Naive thymus-derived CD4-positive, alpha-beta T cell (primary cell): ENCODE data around the gene TMTC2. TPM values are rescaled to one million over a fixed set of nuclear protein-coding genes. Genes with fewer than 3 reads are reported as not detected.

Experiments
- ATAC-seq: fragments of 150-1000 bp; cut with Tn5 transposase; 2 replicates; pipeline ENCODE4 v1.10.0; 2021; ENCODE audit warnings: mild to moderate bottlenecking, moderate library complexity
- CTCF ChIA-PET: fragments of 350-600 bp; sonication (Branson Sonifier 250); formaldehyde crosslinking; loops from one replicate; lab custom pipeline; 2021; ENCODE audit warnings: antibody characterized with exemption; lab: Charles Lee
- POLR2A ChIA-PET: fragments of 350-600 bp; sonication (Branson Sonifier 250); formaldehyde crosslinking; loops from one replicate; lab custom pipeline; 2021; ENCODE audit warnings: antibody characterized with exemption, inconsistent platforms; lab: Charles Lee
- DNase-seq, 9 donors: peaks; one replicate each; pipeline versions ENCODE4 v3.0.0 to v3.0.0-alpha.2; 2020 to 2022; ENCODE audit warnings: mixed read lengths in 1 of 9
- H3K27ac ChIP-seq: one replicate; pipeline ENCODE4 v1.7.0; 2013; ENCODE audit warnings: mild to moderate bottlenecking, low read depth, low read length, moderate library complexity
- H3K27me3 ChIP-seq, 2 donors: one replicate each; pipeline ENCODE4 v1.7.0; 2013; ENCODE audit warnings: low read length in 2 of 2, mild to moderate bottlenecking in 2 of 2, moderate library complexity in 2 of 2; ENCODE audit not compliant: control insufficient read depth in 2 of 2, insufficient read depth in 2 of 2
- H3K36me3 ChIP-seq, 3 experiments: 1 replicate in 2 of 3; 2 replicates in 1 of 3; pipeline ENCODE4 v1.7.0; 2013; ENCODE audit warnings: low read length in 3 of 3, mild to moderate bottlenecking in 3 of 3, moderate library complexity in 1 of 3; ENCODE audit not compliant: insufficient read depth in 3 of 3, control insufficient read depth in 2 of 3
- H3K4me1 ChIP-seq, 2 donors: one replicate each; pipeline ENCODE4 v1.7.0; 2013; ENCODE audit warnings: low read length in 2 of 2, mild to moderate bottlenecking in 2 of 2, moderate library complexity in 1 of 2; ENCODE audit not compliant: control insufficient read depth in 2 of 2, insufficient read depth in 2 of 2
- H3K4me3 ChIP-seq: 2 replicates; pipeline ENCODE4 v1.7.0; 2013; ENCODE audit warnings: mild to moderate bottlenecking, low read length
- H3K9me3 ChIP-seq, 3 experiments: 1 replicate in 2 of 3; 2 replicates in 1 of 3; pipeline ENCODE4 v1.7.0; 2013; ENCODE audit warnings: low read length in 3 of 3; ENCODE audit not compliant: control insufficient read depth in 2 of 3
- H3K27ac Mint-ChIP-seq, 9 donors: one replicate each; pipeline ENCODE4 v1.8.0; 2020 to 2022; ENCODE audit warnings: mixed read lengths in 9 of 9, mild to moderate bottlenecking in 8 of 9, moderate library complexity in 5 of 9, inconsistent platforms in 2 of 9
- H3K27me3 Mint-ChIP-seq, 5 donors: one replicate each; pipeline ENCODE4 v1.8.0; 2021 to 2022; ENCODE audit warnings: mixed read lengths in 5 of 5, mild to moderate bottlenecking in 1 of 5
- H3K36me3 Mint-ChIP-seq, 5 donors: one replicate each; pipeline ENCODE4 v1.8.0; 2020 to 2022; ENCODE audit warnings: mixed read lengths in 5 of 5, mild to moderate bottlenecking in 3 of 5, inconsistent platforms in 1 of 5
- H3K4me1 Mint-ChIP-seq, 7 donors: one replicate each; pipeline ENCODE4 v1.8.0; 2020 to 2022; ENCODE audit warnings: mixed read lengths in 7 of 7, mild to moderate bottlenecking in 3 of 7, inconsistent platforms in 1 of 7
- H3K4me3 Mint-ChIP-seq, 10 donors: one replicate each; pipeline ENCODE4 v1.8.0; 2020 to 2022; ENCODE audit warnings: mild to moderate bottlenecking in 10 of 10, mixed read lengths in 10 of 10, moderate library complexity in 6 of 10, inconsistent platforms in 2 of 10
- H3K9me3 Mint-ChIP-seq, 11 donors: one replicate each; pipeline ENCODE4 v1.8.0; 2020 to 2022; ENCODE audit warnings: mixed read lengths in 11 of 11, mild to moderate bottlenecking in 4 of 11, inconsistent platforms in 1 of 11, moderate library complexity in 1 of 11
- intact Hi-C, 2 donors: fragments of 100-400 bp; cut with micrococcal nuclease; formaldehyde crosslinking; loops; one replicate each; pipeline ENCODE4 v1.15.1; 2023
- polyA plus RNA-seq, 2 donors: library from polyadenylated mRNA; unstranded; fragments of 300-500 nt; fragmentation: Illumina TruSeq; gene quantifications; one replicate each; pipeline ENCODE4 v1.2.3, GENCODE V29; 2021
- total RNA-seq, 6 experiments: library from RNA in 5 of 6; stranded (reverse) in 5 of 6; gene quantifications; 1 replicate in 5 of 6; 2 replicates in 1 of 6; pipeline ENCODE4 v1.2.3 and lab custom pipeline; 2021 to 2026

Gene TMTC2
- total and polyA plus RNA-seq, 7 experiments from 2014 or later, result 3.1 to 11.1 (median 4.7) TPM; not detected in 2

DNA sequence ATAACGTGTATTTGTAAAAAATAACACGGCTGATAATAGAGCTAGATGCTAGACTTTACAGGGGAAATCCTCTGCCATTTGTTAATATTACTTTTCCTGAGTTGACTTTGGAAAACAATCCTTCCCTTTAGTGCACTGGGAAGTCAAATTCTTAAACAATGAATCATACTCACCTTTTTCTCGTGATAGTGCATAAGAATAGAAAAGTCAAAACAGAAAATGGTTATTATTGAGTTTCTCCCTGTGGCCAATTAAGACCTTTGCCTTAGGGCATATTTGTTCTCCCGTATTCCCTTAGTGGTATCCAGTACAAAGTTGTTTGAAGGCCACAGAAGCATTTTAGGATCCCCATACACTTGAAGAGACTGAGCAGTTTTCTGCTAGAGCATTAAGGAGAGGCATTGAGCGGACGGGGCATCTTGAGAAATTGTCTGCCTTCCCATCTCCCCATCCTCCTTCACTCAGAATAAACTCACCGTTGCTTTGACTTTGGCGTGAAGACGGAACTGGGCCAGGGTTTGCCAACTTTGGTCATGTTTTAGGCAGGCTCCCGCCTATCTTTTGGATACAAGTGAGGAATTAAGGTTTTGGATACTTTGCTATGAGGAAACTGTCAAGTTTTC, 171.3 kb downstream of the TMTC2 start:
- Histone ChIP-seq H3K9me3 (no peaks in the 10 kb centered on the region), H3K36me3 (no peaks in the 10 kb centered on the region), H3K4me1 (no peaks in the 10 kb centered on the region), H3K27me3 (no peaks in the 10 kb centered on the region), H3K4me3 (no peak overlapping the region), H3K27ac (no peak overlapping the region)
- ChIA-PET POLR2A (no interaction called here), CTCF (no interaction called here)
- Mint-ChIP-seq H3K36me3 (peaks cover 0 to 17% (median 7%) of the 10 kb centered on the region in 5 donors), H3K9me3 (peaks cover 0 to 2% (median 0%) of the 10 kb centered on the region in 11 donors), H3K27ac (no peak overlapping the region), H3K27me3 (no peaks in the 10 kb centered on the region), H3K4me3 (no peak overlapping the region), H3K4me1 (peaks cover 0 to 2% (median 0%) of the 10 kb centered on the region in 7 donors)
- no peak for ATAC-seq
- DNase-seq, result no peak
- intact Hi-C loops, result no loop called here

- Mint-ChIP-seq H3K27ac (no peak overlapping the region), H3K4me1 (peaks cover 0 to 2% (median 0%) of the 10 kb centered on the region in 7 donors), H3K9me3 (peaks cover 0 to 2% (median 0%) of the 10 kb centered on the region in 11 donors), H3K27me3 (no peaks in the 10 kb centered on the region), H3K36me3 (peaks cover 0 to 20% (median 7%) of the 10 kb centered on the region in 5 donors), H3K4me3 (no peak overlapping the region)
- no peaks in the 10 kb centered on the region for H3K36me3 ChIP-seq
- no peak overlapping the region for H3K4me3 ChIP-seq
- DNase-seq (no peak), ATAC-seq (no peak)
- intact Hi-C loops, result no loop called here
- POLR2A ChIA-PET, result no interaction called here
- H3K27ac ChIP-seq, result no peak overlapping the region
- H3K9me3 ChIP-seq, result no peaks in the 10 kb centered on the region
- H3K4me1 ChIP-seq, result no peaks in the 10 kb centered on the region
- CTCF ChIA-PET, result no interaction called here
- H3K27me3 ChIP-seq, result no peaks in the 10 kb centered on the region
Measured at GRCh38 chr12:82858534-82858917, 171.8 kb downstream of the TMTC2 start.

DNA sequence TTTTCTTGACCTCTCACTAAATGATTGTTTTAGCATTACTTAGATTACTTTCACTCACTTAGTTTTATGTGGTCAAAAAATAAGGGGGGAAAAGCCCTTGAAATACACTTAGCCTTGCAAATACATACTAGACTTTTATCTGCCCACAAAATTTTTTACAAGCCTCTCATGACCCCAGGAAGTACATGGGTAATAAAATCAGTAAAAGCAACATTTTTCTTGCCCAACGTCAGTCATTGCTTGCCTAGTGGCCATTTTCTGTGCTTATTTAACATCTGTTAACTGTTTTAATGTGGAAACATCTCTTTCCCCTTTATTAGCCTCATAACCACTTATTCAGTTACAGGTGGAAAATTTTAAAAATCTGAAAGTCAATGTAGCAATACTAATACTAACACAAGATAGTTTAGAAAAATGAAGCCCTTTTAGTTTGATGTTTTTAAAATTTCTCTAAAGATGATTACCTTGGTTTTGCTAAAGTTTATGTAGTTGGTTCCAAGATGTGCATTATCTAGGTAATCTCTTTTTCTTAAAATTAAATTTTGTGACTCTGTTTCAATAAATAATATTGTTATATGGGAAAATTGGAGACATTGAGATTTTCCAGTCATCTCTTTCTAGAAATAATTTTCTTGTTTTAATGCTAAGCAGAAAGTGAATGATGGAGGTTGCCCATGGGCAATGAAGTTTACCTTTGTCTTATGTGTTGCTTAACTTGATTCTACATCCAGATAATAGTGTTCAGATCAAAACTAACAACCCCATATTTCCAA, 175.5 kb downstream of the TMTC2 start:
- Histone ChIP-seq H3K27ac (no peak overlapping the region), H3K36me3 (no peaks in the 10 kb centered on the region), H3K27me3 (no peaks in the 10 kb centered on the region), H3K4me3 (no peak overlapping the region), H3K4me1 (no peaks in the 10 kb centered on the region), H3K9me3 (no peaks in the 10 kb centered on the region)
- ATAC-seq (no peak), DNase-seq (no peak)
- no peaks in the 10 kb centered on the region for H3K27me3 Mint-ChIP-seq
- no peak overlapping the region for H3K4me3 Mint-ChIP-seq
- peaks cover 0 to 5% (median 0%) of the 10 kb centered on the region in 11 donors for H3K9me3 Mint-ChIP-seq
- POLR2A ChIA-PET, result no interaction called here
- intact Hi-C loops, result no loop called here
- peaks cover 0 to 22% (median 9%) of the 10 kb centered on the region in 5 donors for H3K36me3 Mint-ChIP-seq
- no peaks in the 10 kb centered on the region for H3K4me1 Mint-ChIP-seq
- no peak overlapping the region for H3K27ac Mint-ChIP-seq
- CTCF ChIA-PET, result no interaction called here

GRCh38 chr12:82862876-82863649, 176.4 kb downstream of the TMTC2 start:
- Histone ChIP-seq H3K9me3 (no peaks in the 10 kb centered on the region), H3K4me3 (no peak overlapping the region), H3K27me3 (no peaks in the 10 kb centered on the region), H3K27ac (no peak overlapping the region), H3K36me3 (no peaks in the 10 kb centered on the region), H3K4me1 (no peaks in the 10 kb centered on the region)
- Mint-ChIP-seq H3K4me1 (no peaks in the 10 kb centered on the region), H3K36me3 (peaks cover 0 to 18% (median 7%) of the 10 kb centered on the region in 5 donors), H3K27me3 (no peaks in the 10 kb centered on the region), H3K27ac (no peak overlapping the region), H3K4me3 (no peak overlapping the region), H3K9me3 (peaks cover 0 to 5% (median 0%) of the 10 kb centered on the region in 11 donors)
- intact Hi-C loops, result no loop called here
- CTCF ChIA-PET, result no interaction called here
- no peak for DNase-seq
- POLR2A ChIA-PET, result no interaction called here
- no peak for ATAC-seq

DNA sequence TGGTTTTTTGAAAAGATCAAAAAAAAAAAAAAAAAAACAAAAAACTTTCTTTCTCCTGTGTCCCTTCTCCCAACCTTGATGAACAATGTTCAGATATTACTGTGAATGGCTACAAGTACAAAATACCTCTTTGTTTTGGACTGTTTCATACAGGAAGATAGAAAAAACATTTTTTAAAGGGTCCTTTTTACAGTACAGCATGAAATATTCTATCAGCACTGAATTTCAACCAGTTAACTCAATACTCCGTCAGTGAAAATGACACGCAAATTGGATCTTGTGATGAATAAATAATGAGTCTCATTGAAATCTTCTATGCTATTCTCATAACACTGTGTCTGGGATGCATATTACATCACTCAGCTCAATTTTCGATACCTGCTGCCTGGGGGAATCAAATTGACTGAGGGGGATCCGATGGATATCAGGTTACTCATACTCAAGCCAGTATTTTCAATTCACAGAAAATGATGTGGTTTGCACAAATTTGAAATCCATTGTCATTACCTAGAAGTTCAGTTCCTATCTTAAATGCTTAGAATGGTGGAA, 179.6 kb downstream of the TMTC2 start:
- Histone ChIP-seq H3K27ac (no peak overlapping the region), H3K4me3 (no peak overlapping the region), H3K36me3 (no peaks in the 10 kb centered on the region), H3K4me1 (no peaks in the 10 kb centered on the region), H3K9me3 (no peaks in the 10 kb centered on the region), H3K27me3 (no peaks in the 10 kb centered on the region)
- peaks cover 0 to 5% (median 0%) of the 10 kb centered on the region in 7 donors for H3K4me1 Mint-ChIP-seq
- ATAC-seq (no peak), DNase-seq (no peak)
- H3K27ac Mint-ChIP-seq, result no peak overlapping the region
- H3K27me3 Mint-ChIP-seq, result no peaks in the 10 kb centered on the region
- CTCF ChIA-PET, result no interaction called here
- peaks cover 0 to 5% (median 0%) of the 10 kb centered on the region in 11 donors for H3K9me3 Mint-ChIP-seq
- peaks cover 0 to 12% (median 4%) of the 10 kb centered on the region in 5 donors for H3K36me3 Mint-ChIP-seq
- POLR2A ChIA-PET, result no interaction called here
- no peak overlapping the region for H3K4me3 Mint-ChIP-seq
- intact Hi-C loops, result no loop called here

- H3K9me3 ChIP-seq, result no peaks in the 10 kb centered on the region
- no peak overlapping the region for H3K27ac ChIP-seq
- Mint-ChIP-seq H3K36me3 (peaks cover 0 to 12% (median 4%) of the 10 kb centered on the region in 5 donors), H3K9me3 (peaks cover 0 to 5% (median 0%) of the 10 kb centered on the region in 11 donors), H3K27me3 (no peaks in the 10 kb centered on the region), H3K4me3 (no peak overlapping the region), H3K4me1 (peaks cover 0 to 6% (median 0%) of the 10 kb centered on the region in 7 donors), H3K27ac (peak overlapping the region in 1 of 9 donors; percentile 31)
- H3K36me3 ChIP-seq, result no peaks in the 10 kb centered on the region
- CTCF ChIA-PET, result no interaction called here
- H3K27me3 ChIP-seq, result no peaks in the 10 kb centered on the region
- no peak overlapping the region for H3K4me3 ChIP-seq
- intact Hi-C loops, result no loop called here
- POLR2A ChIA-PET, result no interaction called here
- no peaks in the 10 kb centered on the region for H3K4me1 ChIP-seq
- ATAC-seq (no peak), DNase-seq (no peak)
Measured at GRCh38 chr12:82866946-82867345, 180.2 kb downstream of the TMTC2 start.
